Stimulated activated CD4-positive, alpha-beta T cell treated with anti-CD3 and anti-CD28 coated beads, Interleukin-2, amount 100 ng/mL, for 48 hours (primary cell): Measurements from ENCODE around the gene BIN1.

Source experiments
- DNase-seq, 2 donors: peaks; one replicate each; pipeline ENCODE4 v3.0.0-alpha.2; 2020

Gene BIN1

GRCh38 chr2:127088706-127089105 is 18.2 kb downstream of the BIN1 start:
- DNase-seq: no peak

GRCh38 chr2:127087791-127088495 is 19.0 kb downstream of the BIN1 start:
- DNase-seq: no peak

- DNase-seq: no peak
Observed at GRCh38 chr2:127086990-127087790, 19.8 kb downstream of the BIN1 start.

- peak in 1 of 2 donors; percentile 21 for DNase-seq
Observed at GRCh38 chr2:127085317-127085681, 21.7 kb downstream of the BIN1 start.

- DNase-seq: peak in 1 of 2 donors; percentile 20
Observed at GRCh38 chr2:127084611-127085316, 22.2 kb downstream of the BIN1 start.

- no peak for DNase-seq
Observed at GRCh38 chr2:127083819-127084503, 23.0 kb downstream of the BIN1 start.

GRCh38 chr2:127082974-127083373 is 24.0 kb downstream of the BIN1 start:
- no peak for DNase-seq

- peak; percentile 48 to 63 for DNase-seq
Observed at GRCh38 chr2:127081826-127082633, 24.9 kb downstream of the BIN1 start.

- DNase-seq: peak; percentile 39 to 49
Observed at GRCh38 chr2:127080938-127081755, 25.8 kb downstream of the BIN1 start.

GRCh38 chr2:127080226-127080937 is 26.6 kb downstream of the BIN1 start:
- peak; percentile 37 to 48 for DNase-seq

GRCh38 chr2:127079358-127079920 is 27.5 kb downstream of the BIN1 start:
- peak in 1 of 2 donors; percentile 10 for DNase-seq

- DNase-seq: no peak
Observed at GRCh38 chr2:127078666-127079270, 28.2 kb downstream of the BIN1 start.

GRCh38 chr2:127078028-127078427 is 28.9 kb downstream of the BIN1 start:
- DNase-seq: no peak

- DNase-seq: no peak
Observed at GRCh38 chr2:127076924-127077323, 30.0 kb downstream of the BIN1 start.

GRCh38 chr2:127076290-127076689 is 30.7 kb downstream of the BIN1 start:
- no peak for DNase-seq

GRCh38 chr2:127075821-127076220 is 31.1 kb downstream of the BIN1 start:
- DNase-seq: no peak

GRCh38 chr2:127074936-127075335 is 32.0 kb downstream of the BIN1 start:
- no peak for DNase-seq

- no peak for DNase-seq
Observed at GRCh38 chr2:127074358-127074757, 32.6 kb downstream of the BIN1 start.

GRCh38 chr2:127072970-127073369 is 34.0 kb downstream of the BIN1 start:
- no peak for DNase-seq

- no peak for DNase-seq
Observed at GRCh38 chr2:127072396-127072795, 34.6 kb downstream of the BIN1 start.
